ENCODE results near the gene ADCK2.
A peak's percentile ranks its signal among the peaks of the same experiment; 100 is the strongest.
"Not testable (repeated sequence)": the region's sequence is repeated elsewhere in the genome, so short reads cannot be mapped to it uniquely, and the experiment has no call there.

Gene ADCK2

GRCh38 chr7:140695381-140695780 lies 22.6 kb downstream of the ADCK2 start:
- no peak for DNase-seq (ENCODE audit: low spot score)

GRCh38 chr7:140696024-140696679 lies 23.4 kb downstream of the ADCK2 start:
- peak; percentile 98 for DNase-seq (ENCODE audit: low spot score)

GRCh38 chr7:140696680-140697446 lies 24.1 kb downstream of the ADCK2 start, which contains the start of gene NDUFB2:
NDUFB2 (plus strand) TSS chr7:140696708; CDS start chr7:140696745, 37 bp downstream.
- peak; percentile 72 for DNase-seq (ENCODE audit: low spot score)

- peak; percentile 61 for DNase-seq (ENCODE audit: low spot score)
Measured at GRCh38 chr7:140697447-140698143, 24.9 kb downstream of the ADCK2 start.

- no peak for DNase-seq (ENCODE audit: low spot score)
Measured at GRCh38 chr7:140698477-140698876, 25.7 kb downstream of the ADCK2 start.

GRCh38 chr7:140702774-140703173 lies 30.0 kb downstream of the ADCK2 start:
- DNase-seq (ENCODE audit: low spot score), result no peak

- no peak for DNase-seq (ENCODE audit: low spot score)
Measured at GRCh38 chr7:140704205-140704604, 31.5 kb downstream of the ADCK2 start.

GRCh38 chr7:140707132-140707531 lies 34.4 kb downstream of the ADCK2 start:
- DNase-seq (ENCODE audit: low spot score), result no peak

- DNase-seq (ENCODE audit: low spot score), result not testable (repeated sequence)
Measured at GRCh38 chr7:140708764-140709163, 36.0 kb downstream of the ADCK2 start.

- not testable (repeated sequence) for DNase-seq (ENCODE audit: low spot score)
Measured at GRCh38 chr7:140712392-140712791, 39.6 kb downstream of the ADCK2 start.

- no peak for DNase-seq (ENCODE audit: low spot score)
Measured at GRCh38 chr7:140714331-140715040, 41.7 kb downstream of the ADCK2 start.

- DNase-seq (ENCODE audit: low spot score), result no peak
Measured at GRCh38 chr7:140719721-140720120, 47.0 kb downstream of the ADCK2 start.

GRCh38 chr7:140722254-140722653 lies 49.5 kb downstream of the ADCK2 start:
- DNase-seq (ENCODE audit: low spot score), result no peak

GRCh38 chr7:140723006-140723405 lies 50.3 kb downstream of the ADCK2 start:
- no peak for DNase-seq (ENCODE audit: low spot score)

GRCh38 chr7:140723574-140723973 lies 50.8 kb downstream of the ADCK2 start:
- DNase-seq (ENCODE audit: low spot score), result no peak

- no peak for DNase-seq (ENCODE audit: low spot score)
Measured at GRCh38 chr7:140724706-140725105, 52.0 kb downstream of the ADCK2 start.

- peak; percentile 26 for DNase-seq (ENCODE audit: low spot score)
Measured at GRCh38 chr7:140726281-140726680, 53.5 kb downstream of the ADCK2 start.

- no peak for DNase-seq (ENCODE audit: low spot score)
Measured at GRCh38 chr7:140732416-140732815, 59.7 kb downstream of the ADCK2 start.

- DNase-seq (ENCODE audit: low spot score), result no peak
Measured at GRCh38 chr7:140734096-140734495, 61.4 kb downstream of the ADCK2 start.

- DNase-seq (ENCODE audit: low spot score), result no peak
Measured at GRCh38 chr7:140734729-140735128, 62.0 kb downstream of the ADCK2 start.

GRCh38 chr7:140738280-140738679 lies 65.5 kb downstream of the ADCK2 start:
- DNase-seq (ENCODE audit: low spot score), result no peak

- not testable (repeated sequence) for DNase-seq (ENCODE audit: low spot score)
Measured at GRCh38 chr7:140743255-140743654, 70.5 kb downstream of the ADCK2 start.

All from AG08395 (cell line).